Measurements from ENCODE around the gene ERC2.

ERC2 gene

DNA sequence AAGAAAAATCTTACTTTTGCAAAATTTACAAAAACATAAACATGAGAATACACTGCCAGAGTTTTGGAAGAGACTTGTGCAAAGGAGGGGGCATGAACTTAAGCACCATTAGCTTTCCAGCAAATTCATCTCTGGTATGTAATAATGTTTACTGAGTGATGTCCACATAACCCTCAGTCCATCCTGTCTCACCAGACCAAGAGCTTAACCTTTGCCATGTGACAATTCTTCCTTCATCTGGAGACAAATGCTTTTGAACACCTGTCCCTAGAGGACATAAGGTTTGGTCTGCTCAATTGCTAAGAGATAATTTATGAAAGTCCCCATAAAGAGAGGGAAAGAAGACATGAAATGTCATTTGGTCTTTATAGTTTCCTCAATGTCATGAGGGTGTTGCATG, 412.3 kb downstream of the ERC2 start:
- no peak for DNase-seq (ENCODE audit: low spot score)

DNA sequence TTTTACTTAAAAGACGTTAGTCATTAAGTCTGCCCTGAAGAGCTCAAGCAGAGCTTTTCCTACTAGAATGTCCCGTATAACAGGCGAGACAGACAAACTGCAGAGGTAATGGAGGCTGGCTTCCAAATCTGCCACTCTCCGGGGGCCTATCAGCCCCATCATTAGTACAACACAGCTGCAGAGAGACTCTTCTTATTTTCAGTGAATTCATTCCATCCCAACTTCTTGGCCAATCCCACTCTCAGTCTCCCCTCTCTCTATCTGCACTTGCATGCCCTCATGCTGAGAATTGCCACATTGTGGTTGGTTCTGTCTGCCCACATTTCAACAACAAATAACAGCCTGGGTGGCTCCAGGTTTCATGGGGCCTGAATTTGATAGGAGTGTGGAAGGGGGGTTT, 412.7 kb downstream of the ERC2 start:
- TF ChIP-seq, protein P1, sequence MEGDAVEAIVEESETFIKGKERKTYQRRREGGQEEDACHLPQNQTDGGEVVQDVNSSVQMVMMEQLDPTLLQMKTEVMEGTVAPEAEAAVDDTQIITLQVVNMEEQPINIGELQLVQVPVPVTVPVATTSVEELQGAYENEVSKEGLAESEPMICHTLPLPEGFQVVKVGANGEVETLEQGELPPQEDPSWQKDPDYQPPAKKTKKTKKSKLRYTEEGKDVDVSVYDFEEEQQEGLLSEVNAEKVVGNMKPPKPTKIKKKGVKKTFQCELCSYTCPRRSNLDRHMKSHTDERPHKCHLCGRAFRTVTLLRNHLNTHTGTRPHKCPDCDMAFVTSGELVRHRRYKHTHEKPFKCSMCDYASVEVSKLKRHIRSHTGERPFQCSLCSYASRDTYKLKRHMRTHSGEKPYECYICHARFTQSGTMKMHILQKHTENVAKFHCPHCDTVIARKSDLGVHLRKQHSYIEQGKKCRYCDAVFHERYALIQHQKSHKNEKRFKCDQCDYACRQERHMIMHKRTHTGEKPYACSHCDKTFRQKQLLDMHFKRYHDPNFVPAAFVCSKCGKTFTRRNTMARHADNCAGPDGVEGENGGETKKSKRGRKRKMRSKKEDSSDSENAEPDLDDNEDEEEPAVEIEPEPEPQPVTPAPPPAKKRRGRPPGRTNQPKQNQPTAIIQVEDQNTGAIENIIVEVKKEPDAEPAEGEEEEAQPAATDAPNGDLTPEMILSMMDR (IDR thresholded peaks at IDR 0.05; ENCODE audit: extremely low read depth, missing control alignments), result no peak
- no peak for DNase-seq (ENCODE audit: low spot score)

More for the DNA sequence above, 412.3 kb downstream of the ERC2 start:
- TF ChIP-seq, protein P1 (IDR thresholded peaks at IDR 0.05; ENCODE audit: extremely low read depth, missing control alignments), result no peak

DNA sequence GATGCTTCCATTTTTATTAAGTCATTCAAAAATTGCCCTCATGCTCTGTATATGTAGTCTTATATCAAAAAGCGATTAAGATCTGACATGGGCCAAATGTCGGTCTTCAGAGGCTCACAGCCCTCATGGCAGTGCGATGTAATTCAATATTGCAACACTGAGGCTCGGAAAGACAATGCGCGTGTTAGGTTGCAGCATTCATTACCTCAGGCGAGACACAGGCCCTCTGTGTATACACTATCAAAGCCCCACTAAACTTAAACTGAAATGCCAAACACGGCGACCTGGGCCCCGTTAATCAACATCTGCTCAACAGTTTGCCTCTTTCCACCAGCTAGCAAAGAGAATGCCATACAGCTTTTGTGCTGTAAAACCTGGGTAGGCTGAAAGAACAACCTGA, 413.4 kb downstream of the ERC2 start:
- no peak for DNase-seq (ENCODE audit: low spot score)
- TF ChIP-seq, protein P1 (IDR thresholded peaks at IDR 0.05; ENCODE audit: extremely low read depth, missing control alignments), result no peak

DNA sequence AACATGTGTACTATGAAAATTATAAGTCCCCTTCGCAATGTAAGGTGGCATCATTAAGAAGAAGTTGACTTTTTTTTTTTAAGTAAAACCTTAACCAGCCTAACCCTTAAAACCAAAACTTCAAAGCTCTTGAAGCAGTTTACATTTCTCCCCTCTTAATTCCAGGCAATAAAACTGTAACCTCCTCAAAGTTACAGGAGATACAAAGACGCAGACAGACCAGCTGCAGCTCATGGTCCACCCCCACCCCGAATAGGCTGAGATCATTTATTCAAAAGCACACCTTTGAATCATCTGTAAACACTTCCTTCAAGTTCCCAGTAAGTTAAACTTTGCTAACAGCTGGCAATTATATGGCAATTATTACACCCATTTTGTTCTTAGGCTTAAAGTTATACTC, 414.5 kb downstream of the ERC2 start:
- TF ChIP-seq, protein P1 (IDR thresholded peaks at IDR 0.05; ENCODE audit: extremely low read depth, missing control alignments), result no peak
- no peak for DNase-seq (ENCODE audit: low spot score)

DNA sequence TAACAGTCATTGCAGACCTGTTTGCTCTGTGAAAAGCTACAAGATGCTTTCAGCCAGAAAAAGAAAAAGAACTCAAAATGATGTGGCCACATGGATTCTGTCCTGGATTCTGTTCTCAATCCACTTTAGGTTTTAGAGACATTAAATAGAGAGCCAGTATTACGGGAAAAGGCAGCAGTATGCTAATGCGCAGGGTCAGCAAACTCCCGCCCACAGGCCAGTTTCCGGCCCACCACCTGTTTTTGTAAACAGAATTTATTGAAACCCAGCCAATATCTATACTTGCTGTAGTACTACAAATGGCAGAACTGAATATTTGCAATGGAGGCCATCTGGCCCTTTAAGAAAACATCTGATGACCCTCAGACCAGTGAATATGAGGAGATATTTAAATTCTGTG, 416.1 kb downstream of the ERC2 start:
- DNase-seq (ENCODE audit: low spot score), result no peak
- TF ChIP-seq, protein P1 (IDR thresholded peaks at IDR 0.05; ENCODE audit: extremely low read depth, missing control alignments), result no peak

DNA sequence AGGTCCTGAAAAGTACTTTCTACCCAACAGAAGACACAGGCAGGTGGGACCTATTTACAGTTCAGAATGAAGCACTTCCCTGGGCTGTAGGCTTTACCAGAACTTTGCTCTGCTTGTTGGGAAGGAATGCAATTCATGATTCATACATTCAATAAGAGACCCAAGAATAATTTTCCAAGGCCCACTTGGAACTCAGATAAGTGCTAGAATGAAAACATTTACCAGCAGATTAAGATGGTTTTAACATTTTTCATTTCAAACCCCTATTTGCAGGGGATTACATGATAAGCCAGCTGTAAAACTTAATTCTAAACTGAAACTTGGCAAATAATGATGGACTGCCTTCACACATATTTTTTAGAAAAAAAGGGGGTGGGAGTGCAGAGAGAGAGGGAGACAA, 417.2 kb downstream of the ERC2 start:
- no peak for DNase-seq (ENCODE audit: low spot score)
- TF ChIP-seq, protein P1 (IDR thresholded peaks at IDR 0.05; ENCODE audit: extremely low read depth, missing control alignments), result no peak

DNA sequence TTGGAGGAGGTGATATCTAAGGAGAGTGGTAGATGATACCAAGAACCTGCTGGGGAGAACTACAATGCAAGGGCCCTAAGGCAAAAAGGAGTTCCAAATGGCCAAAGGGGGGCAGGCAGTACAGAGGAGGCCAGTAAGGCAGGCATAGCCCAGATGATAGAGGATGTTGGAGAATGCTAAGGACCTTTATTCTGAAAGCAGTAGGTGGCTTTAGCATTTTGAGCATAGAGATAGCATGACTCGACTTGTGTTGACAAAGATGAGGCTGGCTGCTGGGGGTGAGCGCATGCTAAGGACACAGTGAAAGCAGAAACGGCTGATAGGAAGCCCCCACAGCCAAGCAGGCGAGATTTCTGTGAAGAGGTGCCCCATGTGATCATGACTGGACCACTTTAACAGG, 419.3 kb downstream of the ERC2 start:
- TF ChIP-seq, protein P1 (IDR thresholded peaks at IDR 0.05; ENCODE audit: extremely low read depth, missing control alignments), result no peak
- no peak for DNase-seq (ENCODE audit: low spot score)
